Activated naive CD4-positive, alpha-beta T cell treated with anti-CD3 and anti-CD28 coated beads, Interleukin-2, amount 10 ng/mL, durations not matched to agents 5 hours and 36 hours (primary cell): ENCODE results near the gene MCTP1. TPM values are rescaled to one million over a fixed set of nuclear protein-coding genes. Genes with fewer than 3 reads are reported as not detected.

Experiments used
- total RNA-seq, 2 experiments: library from RNA; stranded (reverse); gene quantifications; one replicate each; pipeline ENCODE4 v1.2.3, GENCODE V29; 2021

The MCTP1 gene
- total RNA-seq: not detected

GRCh38 chr5:95284572-95285408, at the start of gene MCTP1:
Gene MCTP1 (minus strand): TSS chr5:95285094.

Other genes starting within 250 kb of the MCTP1 start
- not detected for gene FAM81B, start 106.3 kb upstream of the MCTP1 start, total RNA-seq